AG08395 (cell line): Measurements from ENCODE around the gene APP.
"Not testable (repeated sequence)": the region's sequence is repeated elsewhere in the genome, so short reads cannot be mapped to it uniquely, and the experiment has no call there.

Experiments used
- DNase-seq: peaks from one replicate; pipeline ENCODE4 v3.0.0; 2012; ENCODE audit warnings: mixed read lengths, low spot score

APP gene

GRCh38 chr21:26164311-26164710 lies 6.3 kb downstream of the APP start:
- DNase-seq: no peak

GRCh38 chr21:26162081-26162480 lies 8.5 kb downstream of the APP start:
- DNase-seq: no peak

GRCh38 chr21:26159869-26160268 lies 10.7 kb downstream of the APP start:
- DNase-seq: no peak

- no peak for DNase-seq
Observed at GRCh38 chr21:26157801-26158200, 12.8 kb downstream of the APP start.

- DNase-seq: no peak
Observed at GRCh38 chr21:26154753-26155152, 15.8 kb downstream of the APP start.

- peak; percentile 29 for DNase-seq
Observed at GRCh38 chr21:26153758-26154157, 16.8 kb downstream of the APP start.

- peak; percentile 42 for DNase-seq
Observed at GRCh38 chr21:26148840-26149354, 21.7 kb downstream of the APP start.

GRCh38 chr21:26148071-26148839 lies 22.3 kb downstream of the APP start:
- DNase-seq: peak; percentile 51

- no peak for DNase-seq
Observed at GRCh38 chr21:26147535-26147934, 23.0 kb downstream of the APP start.

GRCh38 chr21:26146681-26147080 lies 23.9 kb downstream of the APP start:
- no peak for DNase-seq

GRCh38 chr21:26144031-26144430 lies 26.5 kb downstream of the APP start:
- no peak for DNase-seq

- no peak for DNase-seq
Observed at GRCh38 chr21:26142363-26142762, 28.2 kb downstream of the APP start.

- DNase-seq: no peak
Observed at GRCh38 chr21:26140926-26141325, 29.6 kb downstream of the APP start.

- peak; percentile 76 for DNase-seq
Observed at GRCh38 chr21:26140164-26140579, 30.4 kb downstream of the APP start.

GRCh38 chr21:26138615-26139257 lies 31.8 kb downstream of the APP start:
- DNase-seq: no peak

GRCh38 chr21:26137379-26138060 lies 33.0 kb downstream of the APP start:
- no peak for DNase-seq

- no peak for DNase-seq
Observed at GRCh38 chr21:26136671-26137070, 33.9 kb downstream of the APP start.

- DNase-seq: no peak
Observed at GRCh38 chr21:26135520-26135919, 35.0 kb downstream of the APP start.

- DNase-seq: no peak
Observed at GRCh38 chr21:26131554-26131953, 39.0 kb downstream of the APP start.

- DNase-seq: not testable (repeated sequence)
Observed at GRCh38 chr21:26131053-26131452, 39.5 kb downstream of the APP start.

GRCh38 chr21:26130249-26130881 lies 40.2 kb downstream of the APP start:
- no peak for DNase-seq

- peak; percentile 54 for DNase-seq
Observed at GRCh38 chr21:26127918-26128317, 42.7 kb downstream of the APP start.
